Measurements from ENCODE around the gene ACOD1.

The ACOD1 gene

GRCh38 chr13:76967031-76967430 is 18.7 kb downstream of the ACOD1 start:
- H3K4me1 ChIP-seq (ENCODE audit: control insufficient read depth, insufficient read depth, low read length, poor library complexity, severe bottlenecking), result no peaks in the 10 kb centered on the region
- no peaks in the 10 kb centered on the region for H3K36me3 ChIP-seq (ENCODE audit: control insufficient read depth, insufficient read depth, low read length)
- H3K27ac ChIP-seq (ENCODE audit: insufficient read depth, low read length, poor library complexity, severe bottlenecking), result no peak overlapping the region
- H3K9me3 ChIP-seq (ENCODE audit: control insufficient read depth, low read length), result no peaks in the 10 kb centered on the region
- H3K4me3 ChIP-seq (ENCODE audit: insufficient read depth, low read depth, low read length, poor library complexity, severe bottlenecking), result no peak overlapping the region
- H3K27me3 ChIP-seq (replicated peaks; ENCODE audit: control insufficient read depth, insufficient read depth, low read length, poor library complexity, severe bottlenecking), result no peaks in the 10 kb centered on the region
- DNase-seq, result no peak

GRCh38 chr13:76968041-76968440 is 19.7 kb downstream of the ACOD1 start:
- DNase-seq, result no peak
- no peaks in the 10 kb centered on the region for H3K36me3 ChIP-seq (ENCODE audit: control insufficient read depth, insufficient read depth, low read length)
- H3K9me3 ChIP-seq (ENCODE audit: control insufficient read depth, low read length), result no peaks in the 10 kb centered on the region
- H3K27ac ChIP-seq (ENCODE audit: insufficient read depth, low read length, poor library complexity, severe bottlenecking), result no peak overlapping the region
- H3K4me3 ChIP-seq (ENCODE audit: insufficient read depth, low read depth, low read length, poor library complexity, severe bottlenecking), result no peak overlapping the region
- no peaks in the 10 kb centered on the region for H3K4me1 ChIP-seq (ENCODE audit: control insufficient read depth, insufficient read depth, low read length, poor library complexity, severe bottlenecking)
- H3K27me3 ChIP-seq (replicated peaks; ENCODE audit: control insufficient read depth, insufficient read depth, low read length, poor library complexity, severe bottlenecking), result no peaks in the 10 kb centered on the region

GRCh38 chr13:76969488-76970365 is 21.4 kb downstream of the ACOD1 start:
- Histone ChIP-seq H3K4me3 (ENCODE audit: insufficient read depth, low read depth, low read length, poor library complexity, severe bottlenecking) (no peak overlapping the region), H3K27ac (ENCODE audit: insufficient read depth, low read length, poor library complexity, severe bottlenecking) (no peak overlapping the region), H3K27me3 (replicated peaks; ENCODE audit: control insufficient read depth, insufficient read depth, low read length, poor library complexity, severe bottlenecking) (no peaks in the 10 kb centered on the region), H3K9me3 (ENCODE audit: control insufficient read depth, low read length) (no peaks in the 10 kb centered on the region), H3K36me3 (ENCODE audit: control insufficient read depth, insufficient read depth, low read length) (no peaks in the 10 kb centered on the region), H3K4me1 (ENCODE audit: control insufficient read depth, insufficient read depth, low read length, poor library complexity, severe bottlenecking) (no peaks in the 10 kb centered on the region)
- no peak for DNase-seq

- no peak for DNase-seq
- Histone ChIP-seq H3K9me3 (ENCODE audit: control insufficient read depth, low read length) (no peaks in the 10 kb centered on the region), H3K4me3 (ENCODE audit: insufficient read depth, low read depth, low read length, poor library complexity, severe bottlenecking) (no peak overlapping the region), H3K27me3 (replicated peaks; ENCODE audit: control insufficient read depth, insufficient read depth, low read length, poor library complexity, severe bottlenecking) (no peaks in the 10 kb centered on the region), H3K36me3 (ENCODE audit: control insufficient read depth, insufficient read depth, low read length) (no peaks in the 10 kb centered on the region), H3K27ac (ENCODE audit: insufficient read depth, low read length, poor library complexity, severe bottlenecking) (no peak overlapping the region), H3K4me1 (ENCODE audit: control insufficient read depth, insufficient read depth, low read length, poor library complexity, severe bottlenecking) (no peaks in the 10 kb centered on the region)
These were observed 22.9 kb downstream of the ACOD1 start for GRCh38 chr13:76971215-76971614.

GRCh38 chr13:76971851-76972829 is 23.8 kb downstream of the ACOD1 start:
- DNase-seq, result no peak
- Histone ChIP-seq H3K27me3 (replicated peaks; ENCODE audit: control insufficient read depth, insufficient read depth, low read length, poor library complexity, severe bottlenecking) (no peaks in the 10 kb centered on the region), H3K27ac (ENCODE audit: insufficient read depth, low read length, poor library complexity, severe bottlenecking) (no peak overlapping the region), H3K4me3 (ENCODE audit: insufficient read depth, low read depth, low read length, poor library complexity, severe bottlenecking) (no peak overlapping the region), H3K36me3 (ENCODE audit: control insufficient read depth, insufficient read depth, low read length) (no peaks in the 10 kb centered on the region), H3K4me1 (ENCODE audit: control insufficient read depth, insufficient read depth, low read length, poor library complexity, severe bottlenecking) (peaks cover 3% of the 10 kb centered on the region), H3K9me3 (ENCODE audit: control insufficient read depth, low read length) (no peaks in the 10 kb centered on the region)

GRCh38 chr13:76973920-76974617 is 25.8 kb downstream of the ACOD1 start:
- Histone ChIP-seq H3K27me3 (replicated peaks; ENCODE audit: control insufficient read depth, insufficient read depth, low read length, poor library complexity, severe bottlenecking) (no peaks in the 10 kb centered on the region), H3K4me1 (ENCODE audit: control insufficient read depth, insufficient read depth, low read length, poor library complexity, severe bottlenecking) (peaks cover 6% of the 10 kb centered on the region), H3K9me3 (ENCODE audit: control insufficient read depth, low read length) (no peaks in the 10 kb centered on the region), H3K27ac (ENCODE audit: insufficient read depth, low read length, poor library complexity, severe bottlenecking) (no peak overlapping the region), H3K4me3 (ENCODE audit: insufficient read depth, low read depth, low read length, poor library complexity, severe bottlenecking) (no peak overlapping the region), H3K36me3 (ENCODE audit: control insufficient read depth, insufficient read depth, low read length) (no peaks in the 10 kb centered on the region)
- DNase-seq, result no peak

- DNase-seq, result no peak
- Histone ChIP-seq H3K9me3 (ENCODE audit: control insufficient read depth, low read length) (no peaks in the 10 kb centered on the region), H3K4me3 (ENCODE audit: insufficient read depth, low read depth, low read length, poor library complexity, severe bottlenecking) (no peak overlapping the region), H3K4me1 (ENCODE audit: control insufficient read depth, insufficient read depth, low read length, poor library complexity, severe bottlenecking) (peaks cover 6% of the 10 kb centered on the region), H3K27me3 (replicated peaks; ENCODE audit: control insufficient read depth, insufficient read depth, low read length, poor library complexity, severe bottlenecking) (no peaks in the 10 kb centered on the region), H3K27ac (ENCODE audit: insufficient read depth, low read length, poor library complexity, severe bottlenecking) (no peak overlapping the region), H3K36me3 (ENCODE audit: control insufficient read depth, insufficient read depth, low read length) (no peaks in the 10 kb centered on the region)
These were observed 26.3 kb downstream of the ACOD1 start for GRCh38 chr13:76974618-76974975.

GRCh38 chr13:76975863-76976262 is 27.6 kb downstream of the ACOD1 start:
- Histone ChIP-seq H3K27ac (ENCODE audit: insufficient read depth, low read length, poor library complexity, severe bottlenecking) (no peak overlapping the region), H3K9me3 (ENCODE audit: control insufficient read depth, low read length) (no peaks in the 10 kb centered on the region)

GRCh38 chr13:76976490-76976889 is 28.2 kb downstream of the ACOD1 start:
- no peaks in the 10 kb centered on the region for H3K36me3 ChIP-seq (ENCODE audit: control insufficient read depth, insufficient read depth, low read length)
- H3K9me3 ChIP-seq (ENCODE audit: control insufficient read depth, low read length), result no peaks in the 10 kb centered on the region
- H3K27ac ChIP-seq (ENCODE audit: insufficient read depth, low read length, poor library complexity, severe bottlenecking), result no peak overlapping the region
- no peak overlapping the region for H3K4me3 ChIP-seq (ENCODE audit: insufficient read depth, low read depth, low read length, poor library complexity, severe bottlenecking)
- no peak for DNase-seq
- no peaks in the 10 kb centered on the region for H3K27me3 ChIP-seq (replicated peaks; ENCODE audit: control insufficient read depth, insufficient read depth, low read length, poor library complexity, severe bottlenecking)
- H3K4me1 ChIP-seq (ENCODE audit: control insufficient read depth, insufficient read depth, low read length, poor library complexity, severe bottlenecking), result peaks cover 12% of the 10 kb centered on the region

More at GRCh38 chr13:76975863-76976262, 27.6 kb downstream of the ACOD1 start:
- H3K4me1 ChIP-seq (ENCODE audit: control insufficient read depth, insufficient read depth, low read length, poor library complexity, severe bottlenecking), result peaks cover 12% of the 10 kb centered on the region
- H3K36me3 ChIP-seq (ENCODE audit: control insufficient read depth, insufficient read depth, low read length), result no peaks in the 10 kb centered on the region
- no peaks in the 10 kb centered on the region for H3K27me3 ChIP-seq (replicated peaks; ENCODE audit: control insufficient read depth, insufficient read depth, low read length, poor library complexity, severe bottlenecking)
- no peak for DNase-seq
- H3K4me3 ChIP-seq (ENCODE audit: insufficient read depth, low read depth, low read length, poor library complexity, severe bottlenecking), result no peak overlapping the region

Measured in effector memory CD4-positive, alpha-beta T cell (primary cell).